AG04450 (cell line): Measurements from ENCODE around the gene PLA2G4E. TPM values are rescaled to one million over a fixed set of nuclear protein-coding genes. Genes with fewer than 3 reads are reported as not detected.

Experiments used
- CTCF ChIA-PET: fragments of 300-600, 350-600 bp; formaldehyde crosslinking; extraction: SDS; loops from one replicate; lab custom pipeline; 2022; ENCODE audit warnings: antibody characterized with exemption, inconsistent platforms; lab: Charles Lee
- POLR2A ChIA-PET: fragments of 350-600 bp; formaldehyde crosslinking; extraction: SDS; loops from one replicate; lab custom pipeline; 2021; ENCODE audit warnings: antibody characterized with exemption, inconsistent platforms; lab: Yijun Ruan, JAX
- DNase-seq: peaks from one replicate; pipeline ENCODE4 v3.0.0-alpha.2; 2011; ENCODE audit warnings: low read depth, low spot score
- H3K27ac ChIP-seq: one replicate; pipeline ENCODE4 v1.5.1; 2012; ENCODE audit warnings: low read depth, low read length, control low read depth
- H3K27me3 ChIP-seq: one replicate; pipeline ENCODE4 v1.6.0; 2012; ENCODE audit warnings: low read length; ENCODE audit not compliant: control insufficient read depth, insufficient read depth
- H3K4me3 ChIP-seq: 2 replicates; pipeline ENCODE4 v1.5.1; 2011; ENCODE audit warnings: mild to moderate bottlenecking, low read depth, low read length, control low read depth
- H3K9me3 ChIP-seq: 2 replicates; pipeline ENCODE4 v1.5.1; 2012; ENCODE audit warnings: low read length; ENCODE audit not compliant: control insufficient read depth, insufficient read depth
- polyA plus RNA-seq: library from polyadenylated mRNA; depleted of rRNA; stranded (reverse); fragments of >200 nt; gene quantifications from 2 replicates; pipeline ENCODE4 v1.2.3, GENCODE V29; 2011
- TF ChIP-seq, protein P1 (sequence below): IDR thresholded peaks from 2 replicates; pipeline ENCODE4 v1.5.1; 2011; ENCODE audit warnings: low read depth, low read length, control low read depth, inconsistent platforms

Gene PLA2G4E
- polyA plus RNA-seq, 1 experiment = not detected

DNA sequence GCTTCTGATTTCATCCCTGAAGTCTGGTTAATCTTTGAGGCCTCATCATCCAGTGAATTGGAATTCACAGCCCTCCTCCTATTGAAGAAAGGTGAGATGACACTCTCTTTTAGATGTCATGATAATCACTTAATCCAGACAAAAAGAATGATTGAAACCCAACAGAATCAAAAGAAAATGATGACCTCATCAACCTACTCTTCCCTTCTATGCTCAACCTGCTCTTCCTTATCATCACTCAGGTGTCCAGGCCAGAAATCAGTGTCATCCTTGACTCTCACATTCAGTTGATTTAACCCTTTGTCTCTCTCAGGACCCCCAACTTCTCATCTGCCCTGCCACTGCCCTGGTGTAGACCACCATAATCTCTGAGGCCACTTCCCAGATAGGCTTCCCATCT lies 11.8 kb downstream of the PLA2G4E start:
- TF ChIP-seq, protein P1, sequence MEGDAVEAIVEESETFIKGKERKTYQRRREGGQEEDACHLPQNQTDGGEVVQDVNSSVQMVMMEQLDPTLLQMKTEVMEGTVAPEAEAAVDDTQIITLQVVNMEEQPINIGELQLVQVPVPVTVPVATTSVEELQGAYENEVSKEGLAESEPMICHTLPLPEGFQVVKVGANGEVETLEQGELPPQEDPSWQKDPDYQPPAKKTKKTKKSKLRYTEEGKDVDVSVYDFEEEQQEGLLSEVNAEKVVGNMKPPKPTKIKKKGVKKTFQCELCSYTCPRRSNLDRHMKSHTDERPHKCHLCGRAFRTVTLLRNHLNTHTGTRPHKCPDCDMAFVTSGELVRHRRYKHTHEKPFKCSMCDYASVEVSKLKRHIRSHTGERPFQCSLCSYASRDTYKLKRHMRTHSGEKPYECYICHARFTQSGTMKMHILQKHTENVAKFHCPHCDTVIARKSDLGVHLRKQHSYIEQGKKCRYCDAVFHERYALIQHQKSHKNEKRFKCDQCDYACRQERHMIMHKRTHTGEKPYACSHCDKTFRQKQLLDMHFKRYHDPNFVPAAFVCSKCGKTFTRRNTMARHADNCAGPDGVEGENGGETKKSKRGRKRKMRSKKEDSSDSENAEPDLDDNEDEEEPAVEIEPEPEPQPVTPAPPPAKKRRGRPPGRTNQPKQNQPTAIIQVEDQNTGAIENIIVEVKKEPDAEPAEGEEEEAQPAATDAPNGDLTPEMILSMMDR = no peak
- ChIA-PET CTCF (no interaction called here), POLR2A (no interaction called here)
- no peak overlapping the region for H3K27ac ChIP-seq
- H3K27me3 ChIP-seq = peaks cover 49% of the 10 kb centered on the region
- H3K9me3 ChIP-seq = no peaks in the 10 kb centered on the region
- DNase-seq = no peak
- no peak overlapping the region for H3K4me3 ChIP-seq

DNA sequence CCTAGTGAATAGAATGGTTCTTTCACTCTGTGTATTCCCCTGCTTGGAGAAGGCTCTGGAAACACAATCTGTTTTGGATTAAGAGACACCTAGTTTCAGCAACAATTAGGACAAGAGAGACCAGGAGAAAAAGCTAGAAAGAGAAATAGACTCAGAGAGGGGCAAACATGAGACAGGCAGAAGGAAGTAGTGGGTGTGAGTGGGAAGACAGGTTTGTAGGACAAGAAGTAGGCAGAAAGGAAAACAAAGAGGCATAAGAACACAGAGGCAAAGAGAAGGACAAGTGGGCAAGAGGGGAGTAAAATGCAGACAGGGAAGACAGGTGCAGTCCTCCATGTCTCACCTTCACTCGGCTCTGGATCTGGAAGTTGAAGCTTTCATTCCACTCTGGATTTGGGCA lies 13.5 kb downstream of the PLA2G4E start:
- no peaks in the 10 kb centered on the region for H3K9me3 ChIP-seq
- POLR2A ChIA-PET = no interaction called here
- TF ChIP-seq, protein P1 = no peak
- CTCF ChIA-PET = no interaction called here
- H3K4me3 ChIP-seq = no peak overlapping the region
- H3K27ac ChIP-seq = no peak overlapping the region
- no peak for DNase-seq
- H3K27me3 ChIP-seq = peaks cover 59% of the 10 kb centered on the region

DNA sequence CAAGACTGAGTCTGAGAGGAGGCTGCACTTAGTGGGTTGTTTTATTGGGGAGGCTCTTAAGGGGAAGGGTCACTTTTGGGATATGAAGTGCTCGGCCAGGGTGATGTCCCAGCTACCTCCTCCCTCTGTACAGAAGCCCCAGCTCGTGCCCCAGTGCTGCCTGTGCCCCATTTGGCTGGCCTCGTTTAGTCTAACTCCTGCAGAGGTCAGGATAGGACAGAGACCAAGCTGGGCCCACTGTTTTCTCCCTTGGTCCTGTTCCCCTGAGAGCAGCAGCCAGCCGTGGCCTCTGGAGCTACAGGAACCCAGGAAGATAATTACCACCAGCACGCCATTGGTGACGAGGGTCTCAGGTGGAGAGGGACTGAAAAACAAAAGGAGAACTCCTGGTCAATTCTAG lies 18.5 kb downstream of the PLA2G4E start:
- TF ChIP-seq, protein P1 = no peak
- Histone ChIP-seq H3K9me3 (no peaks in the 10 kb centered on the region), H3K27me3 (peaks cover 62% of the 10 kb centered on the region), H3K27ac (no peak overlapping the region), H3K4me3 (no peak overlapping the region)
- no peak for DNase-seq
- CTCF ChIA-PET = interaction anchor here (0.7 to 1.2 kb wide), 2 partner anchors 12 to 278 kb away, joined by 3 read pairs; no protein-coding TSS in a partner anchor
- POLR2A ChIA-PET = no interaction called here

DNA sequence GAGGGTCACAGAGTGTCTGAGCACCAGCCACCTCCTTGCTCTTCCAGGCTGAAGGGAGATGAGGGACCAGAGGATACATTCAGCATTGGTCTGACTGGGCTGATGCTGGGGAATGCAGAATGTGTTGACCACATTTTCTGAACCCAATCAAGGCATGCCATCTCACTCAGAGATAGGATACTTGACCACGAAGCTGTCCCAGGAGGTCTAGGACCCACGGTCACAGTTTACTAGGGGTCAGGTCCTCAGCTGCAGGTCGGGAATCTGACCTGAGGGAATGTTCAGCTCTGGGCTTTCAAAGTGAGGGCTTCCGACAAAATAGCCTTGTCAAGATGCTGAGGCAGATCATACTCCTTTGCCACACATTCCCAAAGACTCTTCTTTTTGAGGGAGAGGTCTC lies 19.6 kb downstream of the PLA2G4E start:
- Histone ChIP-seq H3K27ac (no peak overlapping the region), H3K9me3 (no peaks in the 10 kb centered on the region), H3K27me3 (peaks cover 55% of the 10 kb centered on the region), H3K4me3 (no peak overlapping the region)
- DNase-seq = no peak
- POLR2A ChIA-PET = no interaction called here
- CTCF ChIA-PET = interaction anchor here (0.6 to 2.0 kb wide), 3 partner anchors 11 to 431 kb away, joined by 3 to 9 read pairs (median 4); no protein-coding TSS in a partner anchor
- TF ChIP-seq, protein P1 = no peak

DNA sequence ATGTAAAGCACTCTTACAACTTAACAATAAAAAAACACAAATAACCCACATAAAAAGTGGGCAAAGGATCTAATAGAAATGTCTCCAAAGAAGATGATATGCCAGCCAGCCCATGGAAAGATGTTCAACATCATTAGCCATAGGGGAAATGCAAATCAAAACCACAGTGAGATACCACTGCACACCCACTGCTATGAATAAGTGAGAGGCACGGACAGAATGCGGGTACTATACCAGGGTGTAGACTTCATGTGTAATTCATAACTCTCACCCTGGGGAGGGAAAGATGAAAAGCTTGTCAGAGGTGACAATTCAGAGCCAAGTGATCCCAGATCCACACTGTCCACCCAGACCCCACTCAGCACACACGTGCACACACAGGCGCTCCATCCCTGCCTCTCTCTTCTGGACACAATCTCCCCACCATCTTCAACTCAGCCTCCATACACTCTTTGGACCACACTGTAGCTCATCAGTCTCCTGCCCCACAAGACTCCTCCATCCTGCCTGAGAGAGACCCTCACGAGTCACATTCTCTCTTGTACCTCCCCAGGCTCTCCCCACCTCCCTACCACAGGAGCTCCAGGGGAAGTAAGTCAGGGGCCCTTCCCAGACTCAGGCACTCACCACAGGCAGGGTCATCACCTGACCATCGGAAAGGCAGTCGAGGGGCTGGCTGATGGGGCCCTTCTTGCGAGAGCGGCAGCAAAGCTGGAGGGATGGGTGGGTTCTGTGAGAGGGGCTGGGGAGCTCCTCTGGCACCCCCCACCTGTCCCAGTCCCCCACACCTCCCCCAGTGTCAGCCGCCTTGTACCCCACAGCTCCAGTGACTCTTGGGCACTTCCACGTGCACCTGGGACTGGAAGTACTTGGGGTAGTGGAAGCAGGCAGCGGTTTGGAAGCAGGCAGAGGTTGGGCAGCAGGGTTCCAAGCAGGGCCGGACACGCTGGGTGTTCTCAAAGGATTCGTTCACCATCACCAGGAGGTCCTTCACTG lies 21.3 kb downstream of the PLA2G4E start:
- DNase-seq = no peak
- no peaks in the 10 kb centered on the region for H3K9me3 ChIP-seq
- no peak overlapping the region for H3K4me3 ChIP-seq
- CTCF ChIA-PET = interaction anchor here (2.0 kb wide), 1 partner anchor 9 kb away, joined by 9 read pairs; no protein-coding TSS in a partner anchor
- no peak overlapping the region for H3K27ac ChIP-seq
- peaks cover 50% of the 10 kb centered on the region for H3K27me3 ChIP-seq
- TF ChIP-seq, protein P1 = no peak
- POLR2A ChIA-PET = no interaction called here
